HG02970 (cell line): ENCODE measurements around the gene KDELR1.
"Not testable (repeated sequence)": the region's sequence is repeated elsewhere in the genome, so short reads cannot be mapped to it uniquely, and the experiment has no call there.

ENCODE experiments used
- ATAC-seq: cut with Tn5 transposase; IDR thresholded peaks from one replicate; pipeline ENCODE4 v1.9.1; 2021; ENCODE audit warnings: mild to moderate bottlenecking, moderate library complexity, moderate number of reproducible peaks; ENCODE audit not compliant: unreplicated experiment, low FRiP score

The KDELR1 gene

DNA sequence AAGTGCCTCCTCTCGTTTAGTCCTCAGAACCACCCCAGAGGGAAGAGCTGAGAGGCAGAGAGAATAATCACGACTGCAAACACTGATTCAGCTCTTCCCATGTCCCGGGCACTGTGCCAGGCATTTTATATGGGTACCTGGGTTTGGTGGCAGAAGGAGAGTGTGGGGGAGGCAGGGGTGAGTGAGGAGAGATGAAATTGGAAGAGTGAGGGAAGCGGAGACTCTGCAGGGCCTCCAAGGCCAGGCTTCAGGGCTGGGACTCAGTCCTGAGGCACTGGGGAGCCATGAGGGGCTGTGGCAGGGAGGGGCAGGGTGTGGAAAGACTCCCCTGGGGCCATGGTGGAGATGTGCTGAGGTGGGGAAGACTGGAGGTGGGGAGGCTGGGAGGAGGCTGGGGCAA is 18.4 kb downstream of the KDELR1 start:
- no peak for ATAC-seq

DNA sequence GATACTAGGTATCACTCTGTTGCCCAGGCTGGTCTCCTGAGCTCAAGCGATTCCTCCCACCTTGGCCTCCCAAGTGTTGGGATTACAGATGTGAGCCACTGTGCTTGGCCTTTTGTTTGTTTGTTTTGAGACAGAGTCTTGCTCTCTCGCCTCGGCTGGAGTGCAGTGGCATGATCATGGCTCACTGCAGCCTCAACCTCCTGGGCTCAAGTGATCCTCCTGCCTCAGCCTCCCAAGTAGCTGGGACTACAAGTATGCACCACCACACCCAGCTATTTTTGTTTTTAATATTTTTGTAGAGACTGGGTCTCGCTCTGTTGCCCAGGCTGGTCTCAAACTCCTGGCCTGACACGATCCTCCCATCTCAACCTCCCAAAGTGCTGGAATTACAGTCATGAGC is 19.6 kb downstream of the KDELR1 start:
- not testable (repeated sequence) for ATAC-seq

DNA sequence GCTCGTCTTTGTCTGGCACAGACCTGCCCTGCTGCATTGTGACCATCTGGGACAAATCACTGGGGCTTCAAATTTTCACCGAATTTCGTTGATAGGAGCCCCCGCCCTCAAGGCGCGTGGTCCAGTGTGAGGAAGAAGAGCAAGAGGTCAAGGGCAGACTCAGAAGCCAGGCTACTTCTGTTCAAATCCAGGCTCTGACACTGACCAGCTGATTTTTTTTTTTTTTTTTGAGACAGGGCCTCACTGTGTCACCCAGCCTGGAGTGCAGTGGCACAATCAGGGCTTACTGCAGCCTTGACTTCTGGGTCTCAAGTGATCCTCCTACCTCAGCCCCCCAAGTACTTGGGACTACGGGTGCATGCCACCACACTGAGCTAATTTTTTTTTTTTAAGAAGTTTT is 20.0 kb downstream of the KDELR1 start:
- no peak for ATAC-seq

DNA sequence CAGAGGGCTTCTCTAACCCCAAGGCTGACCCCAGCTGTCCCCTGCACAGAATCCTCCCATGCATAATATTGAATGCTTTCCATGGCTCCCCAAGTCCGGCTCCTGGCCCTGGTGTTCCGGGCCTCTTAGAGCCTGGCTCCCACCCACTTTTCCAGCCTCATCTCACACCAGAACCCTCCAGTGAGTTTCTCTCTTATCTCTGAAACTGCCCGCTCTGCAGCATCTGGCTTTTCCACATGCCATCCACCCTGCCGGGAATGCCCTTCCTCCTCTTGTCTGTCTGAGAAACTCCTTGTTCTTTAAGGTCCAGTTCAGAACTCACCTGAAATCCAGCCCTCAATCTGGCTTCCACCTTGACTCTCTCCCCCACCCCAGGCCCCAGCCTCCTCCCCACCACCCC is 20.4 kb downstream of the KDELR1 start:
- no peak for ATAC-seq

DNA sequence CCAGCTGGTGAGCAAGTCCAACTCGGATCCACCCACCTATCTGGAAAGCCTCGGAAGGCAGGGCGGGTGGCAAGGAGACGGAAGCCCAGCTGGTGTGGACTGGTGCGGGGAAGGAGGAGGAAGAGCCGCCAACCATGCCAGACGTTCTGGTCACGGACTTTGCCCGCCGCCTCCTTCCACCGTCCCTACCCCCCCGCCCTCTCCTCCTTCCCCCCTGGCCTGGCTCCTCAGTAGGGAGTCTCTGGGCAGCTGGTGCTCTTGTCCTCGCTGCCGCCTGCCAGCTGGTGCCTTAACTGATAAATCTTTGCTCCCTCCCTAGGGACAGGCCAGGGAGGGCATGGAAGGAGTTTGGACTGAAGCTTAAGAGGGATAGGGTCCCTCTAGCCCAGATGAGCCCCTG is 22.4 kb downstream of the KDELR1 start:
- no peak for ATAC-seq

DNA sequence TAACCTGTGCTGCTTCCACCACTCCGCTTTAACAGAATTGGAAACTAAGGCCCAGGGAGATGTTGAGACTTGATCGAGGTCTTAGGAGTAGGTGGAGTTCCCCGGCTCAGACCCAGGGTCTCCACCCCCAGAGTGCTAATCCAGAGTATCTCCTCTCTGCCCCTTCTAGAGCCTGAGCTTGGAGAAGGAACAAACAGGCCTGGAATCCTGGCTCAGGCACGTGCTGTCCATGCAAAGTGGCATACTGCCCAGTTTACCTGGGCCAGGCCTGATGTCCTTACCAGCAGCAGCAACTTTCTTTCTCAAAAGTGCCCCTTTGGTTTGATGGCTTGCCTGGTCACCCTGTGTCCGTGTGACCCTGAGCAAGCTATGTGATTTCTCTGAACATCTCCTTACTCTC is 23.5 kb downstream of the KDELR1 start:
- no peak for ATAC-seq

DNA sequence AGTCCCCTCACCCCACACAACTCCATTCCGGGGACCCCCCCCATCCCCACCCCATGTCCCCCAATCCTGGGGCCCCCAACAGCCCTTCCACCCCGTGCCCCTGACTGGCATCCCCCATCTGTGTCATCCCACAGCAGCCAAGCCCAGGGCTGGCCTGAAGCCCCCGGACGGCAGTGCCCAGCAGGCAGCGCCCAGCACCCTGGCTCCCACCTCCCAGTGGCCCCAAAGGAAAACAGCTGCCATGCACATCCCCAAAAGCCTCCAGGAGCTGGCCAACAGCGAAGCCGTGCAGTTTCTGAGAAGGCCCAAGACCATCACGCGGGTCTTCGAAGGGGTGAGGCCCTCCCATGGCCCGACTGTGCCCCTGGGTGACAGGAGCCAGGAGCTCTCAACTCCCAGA is 25.7 kb downstream of the KDELR1 start:
- no peak for ATAC-seq

DNA sequence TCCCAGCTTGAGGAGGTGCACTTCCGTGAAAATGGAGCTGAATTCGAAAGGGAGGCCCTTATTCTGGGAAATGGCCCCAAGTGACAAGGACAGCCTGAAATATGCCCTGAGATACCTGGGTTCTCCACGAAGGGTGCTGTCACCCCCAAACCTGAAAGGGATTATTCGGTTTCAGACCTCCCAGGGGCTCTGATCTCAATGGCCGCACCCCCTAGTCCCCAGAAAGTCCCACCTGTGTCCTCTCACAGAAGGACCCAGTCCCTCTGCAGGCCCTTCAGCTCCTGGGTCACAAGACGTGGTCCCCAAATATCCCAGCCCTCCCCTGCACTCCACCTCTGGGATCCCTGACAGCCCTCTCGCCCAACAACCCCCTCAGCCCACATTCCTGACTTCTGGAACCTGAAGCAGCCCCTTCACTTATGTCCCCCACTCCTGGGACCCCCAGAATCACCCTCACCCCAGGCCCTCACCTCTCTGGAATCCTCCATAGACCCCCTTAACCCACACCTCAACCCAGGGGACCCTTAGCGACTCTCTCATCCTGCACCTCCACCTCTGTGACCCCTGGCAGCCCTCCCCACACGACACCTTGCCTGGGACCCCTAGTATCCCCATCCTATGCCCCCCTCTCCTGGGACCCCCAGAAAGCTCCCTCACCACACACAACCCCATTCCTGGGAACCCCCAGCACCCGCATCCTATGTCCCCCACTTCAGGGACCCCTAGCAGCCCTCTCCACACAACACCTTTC is 26.6 kb downstream of the KDELR1 start:
- no peak for ATAC-seq

DNA sequence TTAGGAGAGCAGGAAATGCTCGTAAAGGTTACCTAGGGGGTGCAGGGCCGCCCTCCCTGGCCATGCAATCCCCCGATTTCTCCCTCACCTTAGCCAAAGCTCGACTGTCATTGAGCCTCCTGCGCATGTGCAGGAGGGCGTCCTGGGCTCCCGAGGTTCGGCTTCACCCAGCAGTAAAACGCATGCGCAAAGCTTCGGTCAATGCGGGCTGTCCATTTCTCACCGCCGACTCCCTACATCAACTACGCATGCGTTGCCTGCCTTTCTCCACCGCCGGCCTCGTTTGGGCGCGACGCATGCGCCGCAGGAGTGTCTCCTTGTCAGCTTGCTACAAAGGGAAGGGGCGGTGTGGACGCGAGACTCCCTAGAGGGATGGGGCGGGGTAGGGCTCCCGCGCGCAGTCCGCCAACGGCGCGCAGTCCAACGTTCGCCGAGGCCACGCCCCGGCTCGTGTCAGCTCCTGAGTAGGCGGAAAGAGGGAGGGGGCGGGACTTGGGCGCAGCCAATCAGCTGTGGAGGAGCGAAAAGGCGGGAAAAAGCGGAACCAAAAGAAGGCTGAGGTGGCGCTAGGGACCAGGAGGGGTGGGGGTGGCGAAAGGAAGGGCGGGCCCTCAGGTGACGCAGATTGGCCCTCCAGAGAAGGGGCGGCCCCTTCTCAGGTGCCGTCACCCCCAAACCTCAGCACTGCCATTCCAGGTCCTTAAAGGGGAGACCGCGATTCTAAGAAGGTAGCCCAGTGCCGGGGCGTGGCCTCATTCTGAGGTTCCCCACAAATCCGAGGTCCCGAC is 27.3 kb downstream of the KDELR1 start, which contains the start of the genes SYNGR4 and TMEM143:
Gene SYNGR4, plus strand, starts transcription at position 558 of the 788 bp plus-strand sequence. CDS start 1,476 bp downstream, outside the sequence.
Gene TMEM143, minus strand, starts transcription at position 131 of the 788 bp plus-strand sequence. Its CDS starts 20 bp downstream, at position 111.
- ATAC-seq, result peak; percentile 88

DNA sequence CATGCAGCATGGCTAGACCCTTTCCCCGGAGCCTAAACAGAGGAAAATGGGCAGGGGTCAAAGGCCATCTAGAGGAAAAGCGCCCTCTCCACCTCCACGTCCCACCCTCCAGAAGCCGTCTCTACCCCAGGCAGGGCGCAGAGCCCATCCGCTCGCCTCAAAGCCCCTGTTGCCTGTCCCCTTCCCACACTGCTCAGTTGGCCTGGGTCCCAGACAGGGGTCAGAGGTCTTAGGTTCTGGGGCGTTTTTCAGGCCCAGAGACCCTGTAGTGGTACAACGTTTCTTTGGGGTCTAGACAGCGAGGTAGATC is 27.9 kb downstream of the KDELR1 start:
- ATAC-seq, result peak; percentile 9

DNA sequence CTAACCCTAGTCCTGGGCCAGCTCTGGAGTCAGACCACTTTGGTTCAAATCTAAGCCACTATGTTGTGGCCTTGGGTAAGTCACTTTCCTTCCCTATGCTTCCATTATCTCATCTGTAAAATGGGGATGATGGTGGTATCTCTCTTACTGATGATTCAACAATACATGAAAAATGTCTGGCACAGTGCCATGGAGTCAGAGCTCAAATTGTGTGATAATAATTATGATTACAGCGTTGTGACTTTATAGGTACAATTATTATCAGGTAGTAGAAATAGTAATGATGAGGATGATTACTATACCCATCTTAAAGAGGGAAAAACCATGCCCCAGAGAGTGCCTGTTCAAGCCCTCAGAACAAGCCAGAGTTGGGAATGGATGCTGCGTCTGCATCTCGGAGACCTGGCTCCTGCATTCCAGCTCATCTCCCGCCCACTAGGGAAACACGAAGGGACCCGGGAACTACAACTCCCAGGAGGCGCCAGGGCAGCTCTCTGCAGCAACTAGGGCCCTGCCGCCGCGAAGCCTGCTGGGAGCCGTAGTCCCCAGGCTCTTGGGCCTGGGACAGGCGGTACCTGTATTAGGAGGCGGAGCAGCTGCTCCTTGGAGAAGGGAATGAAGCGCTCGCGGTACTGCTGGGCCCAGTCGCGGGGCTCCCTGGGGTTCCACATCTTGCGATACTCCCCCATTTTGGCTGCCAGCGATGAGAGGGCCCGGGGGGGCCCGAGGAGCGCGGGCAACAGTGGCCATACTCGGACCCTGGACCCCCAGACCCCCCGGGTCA is 28.4 kb downstream of the KDELR1 start:
- peak; percentile 51 for ATAC-seq

DNA sequence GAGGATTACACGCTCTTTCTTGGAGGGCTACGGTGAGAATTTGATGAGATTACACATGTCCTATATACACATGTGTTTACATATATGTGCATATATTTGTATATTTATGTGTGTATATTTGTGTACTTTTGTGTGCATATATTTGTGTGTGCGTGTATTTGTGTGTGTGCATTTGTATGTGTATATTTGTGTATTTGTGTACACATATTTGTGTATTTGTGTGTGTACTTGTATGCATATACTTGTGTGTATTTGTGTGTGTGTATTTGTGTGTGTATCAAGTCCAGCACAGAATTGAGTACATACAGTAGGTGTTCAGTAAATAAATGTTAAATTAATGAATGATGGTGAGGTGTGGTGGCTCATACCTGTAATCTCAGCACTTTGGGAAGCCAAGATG is 29.4 kb downstream of the KDELR1 start:
- ATAC-seq, result no peak

DNA sequence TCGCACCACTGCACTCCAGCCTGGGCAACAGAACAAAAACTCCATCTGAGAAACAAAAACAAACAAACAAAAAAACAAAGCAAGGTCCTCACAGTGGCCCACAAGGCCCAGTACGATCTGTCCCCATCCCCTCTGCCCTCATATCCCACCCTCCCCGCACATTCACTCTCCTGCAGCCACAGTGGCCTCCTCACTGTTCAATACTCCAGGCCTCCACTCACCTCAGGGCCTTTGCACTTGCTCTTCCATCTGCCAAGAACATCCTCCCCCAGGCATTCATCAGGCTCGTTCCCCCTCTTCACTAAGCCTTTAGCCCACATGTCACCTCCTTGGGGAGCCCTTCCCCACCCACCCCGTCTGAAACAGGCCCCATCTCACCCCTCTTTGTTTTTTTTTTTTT is 32.2 kb downstream of the KDELR1 start:
- no peak for ATAC-seq

DNA sequence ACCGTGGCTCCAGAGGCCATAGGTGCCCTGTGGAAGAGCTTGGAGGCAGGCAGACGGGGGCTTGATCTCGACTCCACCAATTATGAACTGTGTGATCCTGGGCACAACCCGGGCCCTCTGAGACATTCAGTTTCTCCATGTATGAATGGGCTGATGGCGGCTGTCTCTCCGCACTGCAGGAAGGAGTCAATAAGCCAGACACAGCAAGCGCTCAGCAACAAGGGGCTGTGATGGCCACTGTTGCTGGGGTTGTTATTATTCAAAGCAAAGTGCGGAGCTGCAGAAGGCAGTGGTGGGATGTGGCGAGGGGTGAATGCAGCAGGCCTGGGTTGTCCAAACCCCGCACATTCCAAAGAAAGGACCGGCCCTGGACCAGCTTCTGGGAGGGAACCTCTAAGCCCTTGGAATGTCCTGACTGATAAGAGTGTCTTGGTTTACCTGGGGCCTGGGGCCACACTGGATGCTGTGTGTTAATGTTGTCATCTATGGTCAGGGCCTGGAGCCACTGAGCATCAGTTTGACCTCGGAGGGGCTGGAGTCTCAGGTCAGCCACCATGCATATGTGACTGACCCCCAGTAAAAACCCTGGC is 35.9 kb downstream of the KDELR1 start:
- no peak for ATAC-seq

DNA sequence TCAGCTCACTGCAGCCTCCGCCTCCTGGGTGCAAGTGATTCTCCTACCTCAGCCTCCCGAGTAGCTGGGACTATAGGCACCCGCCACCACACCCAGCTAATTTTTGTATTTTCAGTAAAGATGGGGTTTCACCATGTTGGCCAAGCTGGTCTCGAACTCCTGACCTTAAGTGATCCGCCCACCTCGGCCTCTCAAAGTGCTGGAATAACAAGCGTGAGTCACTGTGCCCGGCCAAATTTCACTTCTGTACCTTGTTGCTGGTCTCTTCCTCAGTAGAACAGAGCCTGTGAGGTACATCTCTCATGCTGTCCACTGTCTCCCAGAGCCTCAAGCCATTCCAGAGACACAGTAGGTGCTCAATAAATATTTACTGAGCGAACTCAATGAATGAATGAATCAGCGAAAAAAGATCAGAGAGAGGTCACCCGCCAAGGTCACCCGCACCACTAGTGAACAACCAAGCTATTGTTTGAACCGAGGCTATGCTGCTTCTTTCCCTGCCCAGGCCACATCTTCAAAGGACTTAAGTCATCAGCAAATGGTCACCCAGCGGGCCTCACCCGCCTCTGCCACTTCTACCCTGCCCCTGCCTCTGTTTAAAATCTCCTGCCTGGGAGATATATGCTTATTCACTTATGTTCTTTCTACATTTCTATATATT is 36.9 kb downstream of the KDELR1 start:
- ATAC-seq, result no peak

DNA sequence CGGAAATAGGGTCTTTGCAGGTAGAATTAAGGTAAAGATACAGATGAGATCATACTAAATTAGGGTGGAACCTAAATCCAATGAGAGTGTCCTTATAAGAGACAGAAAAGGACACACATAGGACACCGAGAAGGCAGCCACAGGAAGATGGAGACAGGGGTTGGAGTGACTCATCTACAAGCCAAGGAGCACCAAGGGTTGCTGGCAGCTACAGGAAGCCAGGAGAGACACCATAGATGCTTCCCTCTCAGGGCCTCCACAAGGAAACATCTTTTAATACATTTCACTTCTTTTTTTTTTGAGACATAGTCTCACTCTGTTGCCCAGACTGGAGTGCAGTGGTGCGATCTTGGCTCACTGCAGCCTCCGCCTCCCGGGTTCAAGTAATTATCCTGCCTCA is 37.7 kb downstream of the KDELR1 start:
- ATAC-seq, result no peak

DNA sequence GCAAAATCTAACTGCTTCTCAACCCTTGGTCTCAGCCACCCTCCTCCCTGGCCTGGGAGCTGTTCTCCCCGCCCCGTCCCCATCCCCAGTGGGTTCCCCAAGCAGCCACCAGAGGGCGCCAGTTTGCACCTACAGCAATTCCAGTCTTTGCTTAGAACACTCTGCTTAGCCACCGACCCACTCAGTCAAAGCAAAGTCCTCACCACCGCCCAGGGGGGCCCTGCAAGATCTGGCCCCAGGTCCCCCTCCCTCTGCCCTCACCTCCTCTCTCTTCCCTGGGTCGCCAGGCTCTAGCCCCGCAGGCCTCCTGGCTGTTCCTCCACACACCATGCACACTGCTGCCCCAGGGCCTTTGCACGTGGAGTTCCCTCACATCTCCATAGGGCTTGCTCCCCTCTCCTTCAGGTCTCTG is 40.0 kb downstream of the KDELR1 start:
- ATAC-seq, result no peak

DNA sequence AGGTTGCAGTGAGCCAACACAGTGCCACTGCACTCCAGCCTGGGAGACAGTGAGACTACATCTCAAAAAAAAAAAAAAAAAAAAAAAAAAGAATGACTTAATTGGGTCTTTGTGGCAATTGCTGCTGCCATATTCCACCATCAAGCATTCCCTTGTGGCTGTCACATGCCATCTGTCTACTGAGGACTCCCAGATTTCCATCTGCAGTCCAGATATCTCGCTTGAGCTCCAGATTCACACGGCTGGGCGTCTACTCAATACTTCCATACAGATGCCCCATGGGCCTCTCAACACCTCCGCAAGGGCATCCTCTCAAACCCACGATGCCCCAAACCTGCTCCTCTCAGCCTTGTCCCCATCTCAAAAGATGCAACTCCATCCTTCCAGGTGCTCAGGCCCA is 40.5 kb downstream of the KDELR1 start:
- ATAC-seq, result no peak

DNA sequence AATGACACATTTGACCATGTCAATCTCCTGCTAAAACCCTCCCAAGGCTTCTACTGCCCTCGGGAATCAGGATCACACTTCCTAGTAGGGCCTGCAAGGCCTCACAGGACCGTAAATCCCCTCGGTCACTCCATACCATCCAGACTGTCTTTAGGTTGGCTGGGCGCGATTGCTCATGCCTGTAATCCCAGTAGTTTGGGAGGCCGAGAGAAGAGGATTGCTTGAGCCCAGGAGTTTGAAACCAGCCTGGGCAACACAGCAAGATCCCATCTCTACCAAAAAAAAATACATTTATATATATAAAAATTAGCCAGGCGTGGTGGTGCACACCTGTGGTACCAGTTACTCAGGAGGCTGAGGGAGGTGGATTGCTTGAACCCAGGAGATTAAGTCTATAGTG is 42.6 kb downstream of the KDELR1 start:
- ATAC-seq, result no peak

DNA sequence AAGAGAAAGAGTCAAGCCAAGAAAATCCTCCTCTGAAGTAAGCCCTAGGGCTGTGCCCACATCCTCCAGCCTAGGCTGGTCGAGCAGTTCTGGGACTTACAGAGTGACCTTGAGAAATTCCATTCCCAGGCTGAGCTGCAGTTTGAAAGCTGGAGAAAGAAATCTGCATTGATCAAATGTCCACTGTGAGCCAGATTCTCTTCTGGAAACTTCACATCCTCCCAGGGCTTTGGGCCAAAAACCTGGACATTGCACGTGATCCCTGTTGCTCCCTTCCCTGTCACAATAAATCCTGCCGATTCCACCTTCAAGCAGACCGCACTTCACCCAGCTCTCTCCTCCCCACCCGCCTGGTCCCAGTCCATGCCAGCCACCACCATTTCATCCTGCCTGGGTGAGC is 43.3 kb downstream of the KDELR1 start:
- no peak for ATAC-seq
